HEK293 (cell line): ENCODE measurements around the gene NRF1.

Experiments
- CTCF ChIA-PET: fragments of 350-600 bp; formaldehyde crosslinking; extraction: SDS; loops from one replicate; lab custom pipeline; 2021; ENCODE audit warnings: antibody characterized with exemption; lab: Yijun Ruan, JAX
- POLR2A ChIA-PET: fragments of 300-600 bp; formaldehyde crosslinking; extraction: SDS; loops from one replicate; lab custom pipeline; 2020; ENCODE audit warnings: antibody characterized with exemption, inconsistent platforms; lab: Yijun Ruan, JAX
- H3K27ac ChIP-seq: fragments of 200-500 bp; sonication (Bioruptor generic); 2 replicates; pipeline ENCODE4 v1.5.1; 2014; ENCODE audit warnings: low read depth, low read length, control low read depth, inconsistent platforms; ENCODE audit errors: extremely low read depth
- H3K36me3 ChIP-seq, 2 experiments: fragments of 200-500 bp in 1 of 2; sonication (Bioruptor generic) in 1 of 2; 1 replicate in 1 of 2; 2 replicates in 1 of 2; pipeline ENCODE4 v1.5.1; 2014 to 2017; ENCODE audit warnings: inconsistent platforms in 2 of 2, low read length in 2 of 2; ENCODE audit not compliant: control insufficient read depth in 2 of 2, insufficient read depth in 1 of 2
- H3K4me1 ChIP-seq: fragments of 200-500 bp; sonication (Bioruptor generic); 2 replicates; pipeline ENCODE4 v1.5.1; 2014; ENCODE audit warnings: mild to moderate bottlenecking, low read length, inconsistent platforms; ENCODE audit not compliant: control insufficient read depth, insufficient read depth
- H3K4me3 ChIP-seq: 2 replicates; pipeline ENCODE4 v1.5.1; 2011; ENCODE audit warnings: low read depth, mild to moderate bottlenecking, control low read depth, low read length, moderate library complexity
- H3K9me3 ChIP-seq: fragments of 200-500 bp; sonication (Bioruptor generic); 2 replicates; pipeline ENCODE4 v1.5.1; 2014; ENCODE audit warnings: low read depth, low read length, inconsistent platforms; ENCODE audit not compliant: control insufficient read depth, insufficient read depth
- FEZF1 ChIP-seq: fragments of 450-650 bp; formaldehyde crosslinking; IDR thresholded peaks from 2 replicates; pipeline ENCODE4 v1.5.1; 2016; ENCODE audit warnings: missing biosample characterization, missing genetic modification characterization
- HOXC10 ChIP-seq: sonication (generic); formaldehyde crosslinking; IDR thresholded peaks from 2 replicates; pipeline ENCODE4 v1.8.1; 2023; ENCODE audit warnings: mild to moderate bottlenecking, missing genetic modification reagents
- KLF7 ChIP-seq: fragments of 450-650 bp; formaldehyde crosslinking; IDR thresholded peaks from 2 replicates; pipeline ENCODE4 v1.5.1; 2016; ENCODE audit warnings: missing biosample characterization, missing genetic modification characterization, borderline replicate concordance
- TSHZ1 ChIP-seq: fragments of 450-650 bp; formaldehyde crosslinking; IDR thresholded peaks from 2 replicates; pipeline ENCODE4 v1.5.1; 2016; ENCODE audit warnings: missing biosample characterization, missing genetic modification characterization, borderline replicate concordance
- ZNF140 ChIP-seq: fragments of 450-650 bp; formaldehyde crosslinking; IDR thresholded peaks from 2 replicates; pipeline ENCODE4 v1.5.1; 2016; ENCODE audit warnings: missing biosample characterization, missing genetic modification characterization
- ZNF169 ChIP-seq: fragments of 450-650 bp; formaldehyde crosslinking; IDR thresholded peaks from 2 replicates; pipeline ENCODE4 v1.5.1; 2016; ENCODE audit warnings: missing biosample characterization, missing genetic modification characterization
- ZNF175 ChIP-seq: fragments of 450-650 bp; formaldehyde crosslinking; IDR thresholded peaks from 2 replicates; pipeline ENCODE4 v1.5.1; 2016; ENCODE audit warnings: missing biosample characterization, missing genetic modification characterization
- ZNF184 ChIP-seq: fragments of 450-650 bp; IDR thresholded peaks from 2 replicates; pipeline ENCODE4 v1.5.1; 2018; ENCODE audit warnings: missing biosample characterization, mild to moderate bottlenecking, missing genetic modification characterization
- ZNF26 ChIP-seq: fragments of 450-650 bp; formaldehyde crosslinking; IDR thresholded peaks from 2 replicates; pipeline ENCODE4 v1.5.1; 2016; ENCODE audit warnings: missing biosample characterization, missing genetic modification characterization
- ZNF341 ChIP-seq: fragments of 450-650 bp; formaldehyde crosslinking; IDR thresholded peaks from 2 replicates; pipeline ENCODE4; 2016; ENCODE audit warnings: low read depth, missing biosample characterization, missing genetic modification characterization
- ZNF473 ChIP-seq: fragments of 450-650 bp; formaldehyde crosslinking; IDR thresholded peaks from 2 replicates; pipeline ENCODE4 v1.5.1; 2017; ENCODE audit warnings: missing biosample characterization, missing genetic modification characterization
- ZNF548 ChIP-seq: fragments of 450-650 bp; formaldehyde crosslinking; IDR thresholded peaks from 2 replicates; pipeline ENCODE4 v1.5.1; 2016; ENCODE audit warnings: missing biosample characterization, missing genetic modification characterization
- ZNF571 ChIP-seq: fragments of 450-650 bp; formaldehyde crosslinking; IDR thresholded peaks from 2 replicates; pipeline ENCODE4 v1.5.0; 2017; ENCODE audit warnings: missing biosample characterization, missing genetic modification characterization
- ZNF585B ChIP-seq: fragments of 450-650 bp; formaldehyde crosslinking; IDR thresholded peaks from 2 replicates; pipeline ENCODE4 v1.5.1; 2016; ENCODE audit warnings: missing biosample characterization, missing genetic modification characterization
- ZNF658 ChIP-seq: fragments of 450-650 bp; formaldehyde crosslinking; IDR thresholded peaks from 2 replicates; pipeline ENCODE4; 2016; ENCODE audit warnings: missing biosample characterization, missing genetic modification characterization
- ZNF660 ChIP-seq: fragments of 450-650 bp; IDR thresholded peaks from 2 replicates; pipeline ENCODE4 v1.5.1; 2018; ENCODE audit warnings: missing biosample characterization, mild to moderate bottlenecking, missing genetic modification characterization
- ZNF837 ChIP-seq: fragments of 450-650 bp; formaldehyde crosslinking; IDR thresholded peaks from 2 replicates; pipeline ENCODE4 v1.5.1; 2016; ENCODE audit warnings: missing biosample characterization, missing genetic modification characterization
- TF ChIP-seq, protein P1 (sequence below): fragments of 450-650 bp; formaldehyde crosslinking; IDR thresholded peaks from 2 replicates; pipeline ENCODE4 v1.5.1; 2017; ENCODE audit warnings: missing biosample characterization, missing genetic modification characterization
- TF ChIP-seq, protein P2 (sequence below): fragments of 450-650 bp; formaldehyde crosslinking; IDR thresholded peaks from 2 replicates; pipeline ENCODE4 v1.5.1; 2017; ENCODE audit warnings: missing biosample characterization, missing genetic modification characterization
- TF ChIP-seq, protein P3 (sequence below): fragments of 450-650 bp; formaldehyde crosslinking; IDR thresholded peaks from 2 replicates; pipeline ENCODE4 v1.5.1; 2016; ENCODE audit warnings: missing biosample characterization, missing genetic modification characterization
- TF ChIP-seq, protein P4 (sequence below): fragments of 450-650 bp; formaldehyde crosslinking; IDR thresholded peaks from 2 replicates; pipeline ENCODE4 v1.5.1; 2016; ENCODE audit warnings: missing biosample characterization, missing genetic modification characterization, low read depth

NRF1 gene

DNA sequence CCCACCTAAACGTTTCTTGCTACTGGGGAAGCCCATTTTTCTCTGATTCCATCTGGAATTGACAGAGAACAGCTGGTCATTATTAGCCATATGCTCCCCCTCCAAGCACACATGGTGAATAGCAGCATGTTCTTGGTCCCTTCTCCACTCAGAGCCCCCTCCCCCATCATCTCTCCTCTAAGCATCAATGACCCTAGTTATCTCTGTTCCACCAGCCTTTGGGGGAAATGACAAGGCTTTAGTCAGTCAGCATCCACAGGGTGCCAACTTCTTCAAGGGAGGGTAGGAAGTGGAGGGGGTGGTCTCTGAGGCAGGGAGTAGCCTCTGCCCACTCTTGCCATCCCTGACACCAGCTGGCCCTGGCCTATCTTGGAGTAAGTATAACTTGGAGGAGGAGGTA, 178.1 kb downstream of the NRF1 start:
- no peaks in the 10 kb centered on the region for H3K9me3 ChIP-seq
- H3K4me1 ChIP-seq, result no peaks in the 10 kb centered on the region
- H3K27ac ChIP-seq, result no peak overlapping the region
- no peak overlapping the region for H3K4me3 ChIP-seq
- no peaks in the 10 kb centered on the region for H3K36me3 ChIP-seq
- CTCF ChIA-PET, result no interaction called here
- TF ChIP-seq ZNF837 (tag by site-specific recombination), result no peak
- TF ChIP-seq, protein P1, sequence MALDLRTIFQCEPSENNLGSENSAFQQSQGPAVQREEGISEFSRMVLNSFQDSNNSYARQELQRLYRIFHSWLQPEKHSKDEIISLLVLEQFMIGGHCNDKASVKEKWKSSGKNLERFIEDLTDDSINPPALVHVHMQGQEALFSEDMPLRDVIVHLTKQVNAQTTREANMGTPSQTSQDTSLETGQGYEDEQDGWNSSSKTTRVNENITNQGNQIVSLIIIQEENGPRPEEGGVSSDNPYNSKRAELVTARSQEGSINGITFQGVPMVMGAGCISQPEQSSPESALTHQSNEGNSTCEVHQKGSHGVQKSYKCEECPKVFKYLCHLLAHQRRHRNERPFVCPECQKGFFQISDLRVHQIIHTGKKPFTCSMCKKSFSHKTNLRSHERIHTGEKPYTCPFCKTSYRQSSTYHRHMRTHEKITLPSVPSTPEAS (tag by site-specific recombination), result no peak
- TF ChIP-seq ZNF473 (tag by site-specific recombination), result no peak
- no peak for TF ChIP-seq ZNF26
- TF ChIP-seq ZNF585B, result no peak
- no peak for TF ChIP-seq ZNF548 (tag by site-specific recombination)
- TF ChIP-seq, protein P2, sequence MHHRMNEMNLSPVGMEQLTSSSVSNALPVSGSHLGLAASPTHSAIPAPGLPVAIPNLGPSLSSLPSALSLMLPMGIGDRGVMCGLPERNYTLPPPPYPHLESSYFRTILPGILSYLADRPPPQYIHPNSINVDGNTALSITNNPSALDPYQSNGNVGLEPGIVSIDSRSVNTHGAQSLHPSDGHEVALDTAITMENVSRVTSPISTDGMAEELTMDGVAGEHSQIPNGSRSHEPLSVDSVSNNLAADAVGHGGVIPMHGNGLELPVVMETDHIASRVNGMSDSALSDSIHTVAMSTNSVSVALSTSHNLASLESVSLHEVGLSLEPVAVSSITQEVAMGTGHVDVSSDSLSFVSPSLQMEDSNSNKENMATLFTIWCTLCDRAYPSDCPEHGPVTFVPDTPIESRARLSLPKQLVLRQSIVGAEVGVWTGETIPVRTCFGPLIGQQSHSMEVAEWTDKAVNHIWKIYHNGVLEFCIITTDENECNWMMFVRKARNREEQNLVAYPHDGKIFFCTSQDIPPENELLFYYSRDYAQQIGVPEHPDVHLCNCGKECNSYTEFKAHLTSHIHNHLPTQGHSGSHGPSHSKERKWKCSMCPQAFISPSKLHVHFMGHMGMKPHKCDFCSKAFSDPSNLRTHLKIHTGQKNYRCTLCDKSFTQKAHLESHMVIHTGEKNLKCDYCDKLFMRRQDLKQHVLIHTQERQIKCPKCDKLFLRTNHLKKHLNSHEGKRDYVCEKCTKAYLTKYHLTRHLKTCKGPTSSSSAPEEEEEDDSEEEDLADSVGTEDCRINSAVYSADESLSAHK (tag by site-specific recombination), result no peak
- TF ChIP-seq HOXC10 (CRISPR knock-in tag), result no peak
- TF ChIP-seq ZNF140, result no peak
- TF ChIP-seq ZNF658 (tag by site-specific recombination), result no peak
- no peak for TF ChIP-seq ZNF169 (tag by site-specific recombination)
- TF ChIP-seq ZNF660 (tag by site-specific recombination), result no peak
- no peak for TF ChIP-seq FEZF1
- POLR2A ChIA-PET, result interaction anchor here (0.7 to 2.1 kb wide), 3 partner anchors 10 to 1440 kb away, joined by 4 read pairs; no protein-coding TSS in a partner anchor

DNA sequence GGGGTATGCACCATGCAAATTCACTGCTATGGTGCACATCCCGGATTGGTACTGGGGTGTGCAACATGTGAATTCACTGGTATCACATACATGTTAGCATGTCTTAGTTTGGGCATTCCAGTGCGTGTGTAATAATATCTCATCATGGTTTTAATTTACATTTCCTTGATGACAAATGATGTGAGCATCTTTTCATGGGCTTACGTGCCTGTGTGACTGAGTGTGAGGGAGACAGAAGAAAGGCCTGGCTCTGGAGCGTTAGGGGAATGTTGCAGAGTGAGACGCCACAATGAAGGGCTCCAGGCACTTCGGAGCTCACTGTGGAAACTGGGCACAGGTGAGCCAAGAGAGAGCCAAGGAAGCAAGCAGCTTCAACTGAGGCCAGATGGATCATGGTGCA, 178.6 kb downstream of the NRF1 start:
- ChIA-PET POLR2A (interaction anchor here (0.7 to 0.8 kb wide), 2 partner anchors 11 to 1440 kb away, joined by 4 read pairs; no protein-coding TSS in a partner anchor), CTCF (no interaction called here)
- no peak for TF ChIP-seq TSHZ1 (tag by site-specific recombination)
- H3K36me3 ChIP-seq, result no peaks in the 10 kb centered on the region
- no peaks in the 10 kb centered on the region for H3K4me1 ChIP-seq
- H3K9me3 ChIP-seq, result no peaks in the 10 kb centered on the region
- no peak overlapping the region for H3K4me3 ChIP-seq
- H3K27ac ChIP-seq, result no peak overlapping the region

GRCh38 chr7:129792721-129793120, 181.2 kb downstream of the NRF1 start:
- H3K9me3 ChIP-seq, result no peaks in the 10 kb centered on the region
- H3K4me3 ChIP-seq, result no peak overlapping the region
- H3K36me3 ChIP-seq, result no peaks in the 10 kb centered on the region
- no peaks in the 10 kb centered on the region for H3K4me1 ChIP-seq
- POLR2A ChIA-PET, result no interaction called here
- CTCF ChIA-PET, result no interaction called here
- no peak overlapping the region for H3K27ac ChIP-seq
- TF ChIP-seq ZNF341 (tag by site-specific recombination) (no peak), KLF7 (no peak), ZNF175 (tag by site-specific recombination) (no peak), ZNF184 (tag by site-specific recombination) (no peak), ZNF571 (tag by site-specific recombination) (no peak)
- TF ChIP-seq, protein P3, sequence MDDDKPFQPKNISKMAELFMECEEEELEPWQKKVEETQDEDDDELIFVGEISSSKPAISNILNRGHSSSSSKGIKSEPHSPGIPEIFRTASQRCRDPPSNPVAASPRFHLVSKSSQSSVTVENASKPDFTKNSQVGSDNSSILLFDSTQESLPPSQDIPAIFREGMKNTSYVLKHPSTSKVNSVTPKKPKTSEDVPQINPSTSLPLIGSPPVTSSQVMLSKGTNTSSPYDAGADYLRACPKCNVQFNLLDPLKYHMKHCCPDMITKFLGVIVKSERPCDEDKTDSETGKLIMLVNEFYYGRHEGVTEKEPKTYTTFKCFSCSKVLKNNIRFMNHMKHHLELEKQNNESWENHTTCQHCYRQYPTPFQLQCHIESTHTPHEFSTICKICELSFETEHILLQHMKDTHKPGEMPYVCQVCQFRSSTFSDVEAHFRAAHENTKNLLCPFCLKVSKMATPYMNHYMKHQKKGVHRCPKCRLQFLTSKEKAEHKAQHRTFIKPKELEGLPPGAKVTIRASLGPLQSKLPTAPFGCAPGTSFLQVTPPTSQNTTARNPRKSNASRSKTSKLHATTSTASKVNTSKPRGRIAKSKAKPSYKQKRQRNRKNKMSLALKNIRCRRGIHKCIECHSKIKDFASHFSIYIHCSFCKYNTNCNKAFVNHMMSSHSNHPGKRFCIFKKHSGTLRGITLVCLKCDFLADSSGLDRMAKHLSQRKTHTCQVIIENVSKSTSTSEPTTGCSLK (tag by site-specific recombination), result no peak
- TF ChIP-seq, protein P4, sequence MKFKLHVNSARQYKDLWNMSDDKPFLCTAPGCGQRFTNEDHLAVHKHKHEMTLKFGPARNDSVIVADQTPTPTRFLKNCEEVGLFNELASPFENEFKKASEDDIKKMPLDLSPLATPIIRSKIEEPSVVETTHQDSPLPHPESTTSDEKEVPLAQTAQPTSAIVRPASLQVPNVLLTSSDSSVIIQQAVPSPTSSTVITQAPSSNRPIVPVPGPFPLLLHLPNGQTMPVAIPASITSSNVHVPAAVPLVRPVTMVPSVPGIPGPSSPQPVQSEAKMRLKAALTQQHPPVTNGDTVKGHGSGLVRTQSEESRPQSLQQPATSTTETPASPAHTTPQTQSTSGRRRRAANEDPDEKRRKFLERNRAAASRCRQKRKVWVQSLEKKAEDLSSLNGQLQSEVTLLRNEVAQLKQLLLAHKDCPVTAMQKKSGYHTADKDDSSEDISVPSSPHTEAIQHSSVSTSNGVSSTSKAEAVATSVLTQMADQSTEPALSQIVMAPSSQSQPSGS, result no peak
